Panc1 (cell line): ENCODE results near the gene CCN2. TPM values are rescaled to one million over a fixed set of nuclear protein-coding genes. Genes with fewer than 3 reads are reported as not detected.

Source experiments
- ATAC-seq: fragments of 200-7000 bp; cut with Tn5 transposase; 2 replicates; pipeline ENCODE4 v1.9.1; 2020; ENCODE audit warnings: mild to moderate bottlenecking, moderate library complexity
- BruUV-seq: library from RNA; stranded (reverse); fragments of 400-500 nt; replicated peaks from 2 replicates; lab custom pipeline; 2021; lab: Mats Ljungman, UMichigan
- CTCF ChIA-PET: fragments of 300-600 bp; sonication (Branson Sonifier 250); formaldehyde crosslinking; loops from one replicate; lab custom pipeline; 2022; ENCODE audit warnings: antibody characterized with exemption; lab: Charles Lee
- POLR2A ChIA-PET: fragments of 300-600 bp; sonication (Branson Sonifier 250); formaldehyde crosslinking; loops from one replicate; lab custom pipeline; 2022; ENCODE audit warnings: antibody characterized with exemption; lab: Charles Lee
- DNase-seq: peaks from one replicate; pipeline ENCODE4 v3.0.0-alpha.2; 2010; ENCODE audit warnings: low read depth, low spot score
- H3K27ac ChIP-seq: 2 replicates; pipeline ENCODE4 v1.5.1; 2011; ENCODE audit warnings: mild to moderate bottlenecking, low read length, inconsistent platforms
- H3K27me3 ChIP-seq: fragments of 200-500 bp; sonication (Bioruptor generic); 2 replicates; pipeline ENCODE4 v1.6.0; 2014; ENCODE audit warnings: low read length, inconsistent platforms; ENCODE audit not compliant: control insufficient read depth, insufficient read depth
- H3K36me3 ChIP-seq: fragments of 200-500 bp; sonication (Bioruptor generic); 2 replicates; pipeline ENCODE4 v1.5.1; 2014; ENCODE audit warnings: inconsistent platforms, mild to moderate bottlenecking, low read length, moderate library complexity; ENCODE audit not compliant: control insufficient read depth, insufficient read depth
- H3K4me1 ChIP-seq: 2 replicates; pipeline ENCODE4 v1.5.1; 2011; ENCODE audit warnings: inconsistent platforms, mild to moderate bottlenecking, low read length, moderate library complexity; ENCODE audit not compliant: control insufficient read depth, insufficient read depth
- H3K4me3 ChIP-seq, 2 experiments: 2 replicates each; pipeline ENCODE4 v1.5.1; 2011 to 2012; ENCODE audit warnings: low read depth in 2 of 2, low read length in 2 of 2, mild to moderate bottlenecking in 2 of 2, inconsistent platforms in 1 of 2, moderate library complexity in 1 of 2
- H3K9me3 ChIP-seq: fragments of 200-500 bp; sonication (Bioruptor generic); 2 replicates; pipeline ENCODE4 v1.5.1; 2014; ENCODE audit warnings: low read depth, mild to moderate bottlenecking, inconsistent platforms, low read length, moderate library complexity; ENCODE audit not compliant: control insufficient read depth, insufficient read depth
- CTCF ChIP-seq: fragments of 450-650 bp; IDR thresholded peaks from 2 replicates; pipeline ENCODE4 v1.5.1; 2017; ENCODE audit warnings: mild to moderate bottlenecking
- POLR2AphosphoS5 ChIP-seq: IDR thresholded peaks from 2 replicates; pipeline ENCODE4 v1.6.1; 2012; ENCODE audit warnings: mild to moderate bottlenecking, low read depth, low read length, moderate library complexity
- REST ChIP-seq, 2 experiments: IDR thresholded peaks; 2 replicates each; pipeline ENCODE4 v1.6.1; 2011 to 2012; ENCODE audit warnings: low read depth in 2 of 2, control low read depth in 1 of 2, low read length in 1 of 2, mild to moderate bottlenecking in 1 of 2, moderate library complexity in 1 of 2; ENCODE audit not compliant: insufficient read depth in 1 of 2
- SIN3A ChIP-seq: IDR thresholded peaks from 2 replicates; pipeline ENCODE4 v1.6.1; 2012; ENCODE audit warnings: low read depth, mild to moderate bottlenecking, low read length, moderate library complexity, borderline replicate concordance; ENCODE audit not compliant: insufficient read depth
- TCF7L2 ChIP-seq: IDR thresholded peaks from 2 replicates; pipeline ENCODE4 v1.6.1; 2011; ENCODE audit warnings: mild to moderate bottlenecking, low read depth, low read length, inconsistent platforms
- in situ Hi-C: cut with HindIII; loops from 2 replicates; pipeline ENCODE4 v1.10.0; 2016; ENCODE audit warnings: low sequenced_read_pairs, low pct_unique_long_range_greater_than_20kb
- intact Hi-C: fragments of 100-400 bp; cut with micrococcal nuclease; formaldehyde crosslinking; loops from one replicate; pipeline ENCODE4 v1.10.0; 2022; ENCODE audit not compliant: unreplicated experiment
- total RNA-seq: library from RNA; stranded (reverse); gene quantifications from one replicate; pipeline ENCODE4 v1.2.1, GENCODE V29; 2021; ENCODE audit not compliant: unreplicated experiment

CCN2 gene
- total RNA-seq, 1 experiment from 2014 or later, result 155 TPM

- intact Hi-C loops (loop anchor here (10.0 kb wide), 1 partner anchor 127 kb away; no protein-coding TSS in a partner anchor), in situ Hi-C loops (no loop called here)
- Histone ChIP-seq H3K27ac (no peak overlapping the region), H3K4me3 (no peak overlapping the region), H3K36me3 (no peaks in the 10 kb centered on the region), H3K9me3 (no peaks in the 10 kb centered on the region), H3K27me3 (peaks cover 11% of the 10 kb centered on the region; the same call in 1 of the 2 replicates), H3K4me1 (no peaks in the 10 kb centered on the region; the same call in 1 of the 2 replicates)
- no TSS peak for BruUV-seq
- no peak for TF ChIP-seq SIN3A
- TF ChIP-seq TCF7L2, result no peak
- TF ChIP-seq REST (IDR thresholded peaks at IDR 0.05; ENCODE audit: insufficient read depth in 1 of 2, low read depth in 2 of 2, low read length in 1 of 2), result no peak
- TF ChIP-seq CTCF, result no peak
- no peak for TF ChIP-seq POLR2AphosphoS5
- ATAC-seq, result no peak
- CTCF ChIA-PET, result interaction anchor here (0.6 kb wide), 1 partner anchor 273 kb away, joined by 3 read pairs; no protein-coding TSS in a partner anchor
- POLR2A ChIA-PET, result no interaction called here
- no peak for DNase-seq
Measured at GRCh38 chr6:131911951-131912350, 39.2 kb downstream of the CCN2 start.

- Histone ChIP-seq H3K9me3 (no peaks in the 10 kb centered on the region), H3K27ac (no peak overlapping the region), H3K4me1 (no peaks in the 10 kb centered on the region; the same call in 1 of the 2 replicates), H3K36me3 (no peaks in the 10 kb centered on the region), H3K4me3 (no peak overlapping the region), H3K27me3 (peaks cover 11% of the 10 kb centered on the region; the same call in 1 of the 2 replicates)
- in situ Hi-C loops, result no loop called here
- POLR2A ChIA-PET, result no interaction called here
- intact Hi-C loops, result loop anchor here (1.0 to 10.0 kb wide), 2 partner anchors 126 to 216 kb away; no protein-coding TSS in a partner anchor
- ATAC-seq (no peak), DNase-seq (no peak)
- BruUV-seq, result no TSS peak
- TF ChIP-seq POLR2AphosphoS5 (no peak), SIN3A (no peak), TCF7L2 (no peak), CTCF (no peak), REST (IDR thresholded peaks at IDR 0.05; ENCODE audit: insufficient read depth in 1 of 2, low read depth in 2 of 2, low read length in 1 of 2) (no peak)
- CTCF ChIA-PET, result interaction anchor here (0.7 kb wide), 1 partner anchor 216 kb away, joined by 6 read pairs; no protein-coding TSS in a partner anchor
Measured at GRCh38 chr6:131910956-131911355, 40.2 kb downstream of the CCN2 start.
